ENCODE data around the gene GPC6.
"Not testable (repeated sequence)": the region's sequence is repeated elsewhere in the genome, so short reads cannot be mapped to it uniquely, and the experiment has no call there.

GRCh38 chr13:93496117-93496516 lies 269.5 kb downstream of the GPC6 start:
- TF ChIP-seq POLR2A (IDR thresholded peaks at IDR 0.05; ENCODE audit: low read depth, low read length); MAX (IDR thresholded peaks at IDR 0.05; ENCODE audit: insufficient read depth, insufficient read length); GATA2 (IDR thresholded peaks at IDR 0.05; ENCODE audit: insufficient read depth, insufficient read length, low read depth, low read length); POLR2AphosphoS5 (IDR thresholded peaks at IDR 0.05; ENCODE audit: insufficient read depth, low read depth, low read length); MYC (IDR thresholded peaks at IDR 0.05; ENCODE audit: low read depth, low read length); EZH2 (IDR thresholded peaks at IDR 0.05; ENCODE audit: borderline replicate concordance, low read depth, low read length, severe bottlenecking); FOS (IDR thresholded peaks at IDR 0.05; ENCODE audit: borderline replicate concordance, insufficient read depth, low read length): not testable (repeated sequence)
- TF ChIP-seq, protein P1, sequence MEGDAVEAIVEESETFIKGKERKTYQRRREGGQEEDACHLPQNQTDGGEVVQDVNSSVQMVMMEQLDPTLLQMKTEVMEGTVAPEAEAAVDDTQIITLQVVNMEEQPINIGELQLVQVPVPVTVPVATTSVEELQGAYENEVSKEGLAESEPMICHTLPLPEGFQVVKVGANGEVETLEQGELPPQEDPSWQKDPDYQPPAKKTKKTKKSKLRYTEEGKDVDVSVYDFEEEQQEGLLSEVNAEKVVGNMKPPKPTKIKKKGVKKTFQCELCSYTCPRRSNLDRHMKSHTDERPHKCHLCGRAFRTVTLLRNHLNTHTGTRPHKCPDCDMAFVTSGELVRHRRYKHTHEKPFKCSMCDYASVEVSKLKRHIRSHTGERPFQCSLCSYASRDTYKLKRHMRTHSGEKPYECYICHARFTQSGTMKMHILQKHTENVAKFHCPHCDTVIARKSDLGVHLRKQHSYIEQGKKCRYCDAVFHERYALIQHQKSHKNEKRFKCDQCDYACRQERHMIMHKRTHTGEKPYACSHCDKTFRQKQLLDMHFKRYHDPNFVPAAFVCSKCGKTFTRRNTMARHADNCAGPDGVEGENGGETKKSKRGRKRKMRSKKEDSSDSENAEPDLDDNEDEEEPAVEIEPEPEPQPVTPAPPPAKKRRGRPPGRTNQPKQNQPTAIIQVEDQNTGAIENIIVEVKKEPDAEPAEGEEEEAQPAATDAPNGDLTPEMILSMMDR (IDR thresholded peaks at IDR 0.05; ENCODE audit: extremely low read depth in 1 of 2, insufficient read depth in 1 of 2, low read depth in 1 of 2, low read length in 2 of 2): not testable (repeated sequence)

All from endothelial cell of umbilical vein (primary cell).